Measurements from ENCODE around the gene PTPN4.

DNA sequence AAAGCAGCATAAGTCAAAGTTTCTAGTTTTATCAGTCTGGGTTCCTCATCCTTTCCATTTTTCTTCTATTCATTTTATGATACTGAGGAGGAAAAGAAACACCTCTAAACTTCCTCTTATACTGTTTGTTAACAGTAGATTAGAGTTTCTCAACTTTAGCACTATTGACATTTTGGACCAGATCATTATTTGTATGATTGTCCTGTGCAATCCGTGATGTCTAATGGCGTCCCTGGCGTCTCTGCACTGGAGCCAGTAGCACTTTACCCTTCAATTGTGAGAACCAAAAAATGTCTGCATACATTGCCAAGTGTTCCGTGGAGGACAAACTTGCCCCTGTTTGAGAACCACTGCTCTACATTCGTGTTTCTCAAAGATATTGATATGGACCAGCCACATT, 25.2 kb downstream of the PTPN4 start:
- TF ChIP-seq, protein P1, sequence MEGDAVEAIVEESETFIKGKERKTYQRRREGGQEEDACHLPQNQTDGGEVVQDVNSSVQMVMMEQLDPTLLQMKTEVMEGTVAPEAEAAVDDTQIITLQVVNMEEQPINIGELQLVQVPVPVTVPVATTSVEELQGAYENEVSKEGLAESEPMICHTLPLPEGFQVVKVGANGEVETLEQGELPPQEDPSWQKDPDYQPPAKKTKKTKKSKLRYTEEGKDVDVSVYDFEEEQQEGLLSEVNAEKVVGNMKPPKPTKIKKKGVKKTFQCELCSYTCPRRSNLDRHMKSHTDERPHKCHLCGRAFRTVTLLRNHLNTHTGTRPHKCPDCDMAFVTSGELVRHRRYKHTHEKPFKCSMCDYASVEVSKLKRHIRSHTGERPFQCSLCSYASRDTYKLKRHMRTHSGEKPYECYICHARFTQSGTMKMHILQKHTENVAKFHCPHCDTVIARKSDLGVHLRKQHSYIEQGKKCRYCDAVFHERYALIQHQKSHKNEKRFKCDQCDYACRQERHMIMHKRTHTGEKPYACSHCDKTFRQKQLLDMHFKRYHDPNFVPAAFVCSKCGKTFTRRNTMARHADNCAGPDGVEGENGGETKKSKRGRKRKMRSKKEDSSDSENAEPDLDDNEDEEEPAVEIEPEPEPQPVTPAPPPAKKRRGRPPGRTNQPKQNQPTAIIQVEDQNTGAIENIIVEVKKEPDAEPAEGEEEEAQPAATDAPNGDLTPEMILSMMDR (IDR thresholded peaks at IDR 0.05; ENCODE audit: extremely low read depth in 1 of 2, insufficient read depth in 1 of 2, low read depth in 1 of 2, low read length in 2 of 2), result no peak
- TF ChIP-seq POLR2A (IDR thresholded peaks at IDR 0.05; ENCODE audit: low read depth, low read length) (no peak), MAX (IDR thresholded peaks at IDR 0.05; ENCODE audit: insufficient read depth, insufficient read length) (no peak), JUN (IDR thresholded peaks at IDR 0.05; ENCODE audit: borderline replicate concordance, insufficient read depth, insufficient read length, low read depth) (no peak), MYC (IDR thresholded peaks at IDR 0.05; ENCODE audit: low read depth, low read length) (no peak), EZH2 (IDR thresholded peaks at IDR 0.05; ENCODE audit: borderline replicate concordance, low read depth, low read length, severe bottlenecking) (no peak), POLR2AphosphoS5 (IDR thresholded peaks at IDR 0.05; ENCODE audit: insufficient read depth, low read depth, low read length) (no peak)
